ENCODE data around the gene MAVS.

- no peak for TF ChIP-seq CTCF (IDR thresholded peaks at IDR 0.05)
- no peak for TF ChIP-seq TCF7L2 (IDR thresholded peaks at IDR 0.05; ENCODE audit: low read depth, low read length)
- no peak for TF ChIP-seq SIN3A (IDR thresholded peaks at IDR 0.05; ENCODE audit: borderline replicate concordance, insufficient read depth, low read depth, low read length)
- TF ChIP-seq REST (IDR thresholded peaks at IDR 0.05; ENCODE audit: insufficient read depth in 1 of 2, low read depth in 2 of 2, low read length in 1 of 2): no peak
Observed at GRCh38 chr20:3873507-3873906, 26.9 kb downstream of the MAVS start.

All from Panc1 (cell line).